ENCODE results near the gene TRAF7.

GRCh38 chr16:2190659-2191445, 35.3 kb downstream of the TRAF7 start:
- no peak for TF ChIP-seq CTCF (IDR thresholded peaks at IDR 0.05; ENCODE audit: borderline replicate concordance, extremely low read depth, low read length, poor library complexity, severe bottlenecking)
- no peak for TF ChIP-seq EZH2 (IDR thresholded peaks at IDR 0.05; ENCODE audit: borderline replicate concordance, low read depth, low read length, severe bottlenecking)

Data from DND-41 (cell line).